Mesodermal cell (in vitro differentiated cells): ENCODE results near the gene PEX7.
"Not testable (repeated sequence)": the region's sequence is repeated elsewhere in the genome, so short reads cannot be mapped to it uniquely, and the experiment has no call there.

Source experiments
- H3K27ac ChIP-seq: 2 replicates; pipeline ENCODE4 v1.7.0; 2013; ENCODE audit warnings: mild to moderate bottlenecking, low read depth, low read length, moderate library complexity; ENCODE audit not compliant: severe bottlenecking
- H3K36me3 ChIP-seq: 2 replicates; pipeline ENCODE4 v1.7.1; 2013; ENCODE audit warnings: mild to moderate bottlenecking, low read length, moderate library complexity; ENCODE audit not compliant: control insufficient read depth, insufficient read depth
- H3K4me1 ChIP-seq: one replicate; pipeline ENCODE4 v1.7.1; 2013; ENCODE audit warnings: mild to moderate bottlenecking, low read length; ENCODE audit not compliant: insufficient read depth, control insufficient read depth, poor library complexity, severe bottlenecking
- H3K4me3 ChIP-seq: 2 replicates; pipeline ENCODE4 v1.7.0; 2013; ENCODE audit warnings: low read length, control low read depth, mild to moderate bottlenecking; ENCODE audit not compliant: insufficient read depth, poor library complexity, severe bottlenecking; ENCODE audit errors: extremely low read depth
- H3K9me3 ChIP-seq: 2 replicates; pipeline ENCODE4 v1.7.1; 2013; ENCODE audit warnings: mild to moderate bottlenecking, low read length, moderate library complexity; ENCODE audit not compliant: control insufficient read depth
- WGBS, 2 experiments: methylation state at CpG; one replicate each; pipeline ENCODE4 v1.1.5; 2013; ENCODE audit warnings: missing lambda C conversion rate in 2 of 2; ENCODE audit not compliant: insufficient coverage in 2 of 2; 5-methylcytosine and 5-hydroxymethylcytosine counted together

PEX7 gene

GRCh38 chr6:136876469-136876868 is 54.1 kb downstream of the PEX7 start:
- 100% methylated on average over 1 of the region's 4 CpGs; no CpG with 5 or more reads in 1 of the 2 experiments for WGBS, 2 experiments
- H3K36me3 ChIP-seq, H3K4me1 ChIP-seq, H3K4me3 ChIP-seq, H3K27ac ChIP-seq: not testable (repeated sequence)
- peaks cover 21% of the 10 kb centered on the region for H3K9me3 ChIP-seq

- no peak overlapping the region for H3K4me3 ChIP-seq
- H3K36me3 ChIP-seq: no peaks in the 10 kb centered on the region
- peaks cover 8% of the 10 kb centered on the region for H3K4me1 ChIP-seq
- WGBS, 2 experiments: 100% methylated on average over 1 of the region's 4 CpGs; no CpG with 5 or more reads in 1 of the 2 experiments
- no peaks in the 10 kb centered on the region for H3K9me3 ChIP-seq
- no peak overlapping the region for H3K27ac ChIP-seq
Measured at GRCh38 chr6:136880748-136881460, 58.5 kb downstream of the PEX7 start.

- H3K36me3 ChIP-seq: no peaks in the 10 kb centered on the region
- H3K4me3 ChIP-seq: no peak overlapping the region
- 86 to 90% methylated on average over 1 to 2 of the region's 3 CpGs for WGBS, 2 experiments
Measured at GRCh38 chr6:136886091-136886490, 63.7 kb downstream of the PEX7 start.

GRCh38 chr6:136887953-136888352 is 65.6 kb downstream of the PEX7 start:
- WGBS, 2 experiments: no CpG with 5 or more reads among the region's 1 CpG
- no peak overlapping the region for H3K4me3 ChIP-seq
- peaks cover 10% of the 10 kb centered on the region for H3K4me1 ChIP-seq
- peak overlapping the region; percentile 34 for H3K27ac ChIP-seq
- H3K36me3 ChIP-seq: no peaks in the 10 kb centered on the region
- no peaks in the 10 kb centered on the region for H3K9me3 ChIP-seq

More at GRCh38 chr6:136886091-136886490, 63.7 kb downstream of the PEX7 start:
- H3K4me1 ChIP-seq: peaks cover 10% of the 10 kb centered on the region
- H3K9me3 ChIP-seq: no peaks in the 10 kb centered on the region
- H3K27ac ChIP-seq: no peak overlapping the region

GRCh38 chr6:136889271-136890193 is 67.1 kb downstream of the PEX7 start:
- H3K9me3 ChIP-seq: no peaks in the 10 kb centered on the region
- H3K4me3 ChIP-seq: no peak overlapping the region
- peaks cover 10% of the 10 kb centered on the region for H3K4me1 ChIP-seq
- H3K36me3 ChIP-seq: no peaks in the 10 kb centered on the region
- 83% methylated on average over 1 of the region's 6 CpGs; no CpG with 5 or more reads in 1 of the 2 experiments for WGBS, 2 experiments
- peak overlapping the region; percentile 48 for H3K27ac ChIP-seq

- Histone ChIP-seq H3K4me1 (peaks cover 10% of the 10 kb centered on the region), H3K36me3 (no peaks in the 10 kb centered on the region), H3K27ac (peak overlapping the region; percentile 48), H3K9me3 (no peaks in the 10 kb centered on the region), H3K4me3 (no peak overlapping the region)
- WGBS, 2 experiments: 93 to 94% methylated on average over 2 of the region's 4 CpGs
Measured at GRCh38 chr6:136890194-136890839, 67.9 kb downstream of the PEX7 start.

GRCh38 chr6:136890986-136891385 is 68.6 kb downstream of the PEX7 start:
- 100% methylated on average over 1 of the region's 3 CpGs; no CpG with 5 or more reads in 1 of the 2 experiments for WGBS, 2 experiments

GRCh38 chr6:136893187-136893586 is 70.8 kb downstream of the PEX7 start:
- Histone ChIP-seq H3K4me3 (no peak overlapping the region), H3K27ac (no peak overlapping the region), H3K9me3 (no peaks in the 10 kb centered on the region), H3K4me1 (peaks cover 7% of the 10 kb centered on the region), H3K36me3 (no peaks in the 10 kb centered on the region)
- WGBS, 2 experiments: 76 to 80% methylated on average over 3 to 5 of the region's 5 CpGs

More at GRCh38 chr6:136890986-136891385, 68.6 kb downstream of the PEX7 start:
- peaks cover 10% of the 10 kb centered on the region for H3K4me1 ChIP-seq
- no peak overlapping the region for H3K27ac ChIP-seq
- no peaks in the 10 kb centered on the region for H3K9me3 ChIP-seq
- H3K4me3 ChIP-seq: no peak overlapping the region
- no peaks in the 10 kb centered on the region for H3K36me3 ChIP-seq

GRCh38 chr6:136895901-136896300 is 73.5 kb downstream of the PEX7 start:
- no peaks in the 10 kb centered on the region for H3K9me3 ChIP-seq
- no peak overlapping the region for H3K4me3 ChIP-seq
- H3K27ac ChIP-seq: no peak overlapping the region
- 100% methylated on average over 1 of the region's 3 CpGs; no CpG with 5 or more reads in 1 of the 2 experiments for WGBS, 2 experiments
- H3K4me1 ChIP-seq: no peaks in the 10 kb centered on the region
- peaks cover 8% of the 10 kb centered on the region for H3K36me3 ChIP-seq

- Histone ChIP-seq H3K4me1 (no peaks in the 10 kb centered on the region), H3K9me3 (no peaks in the 10 kb centered on the region), H3K36me3 (peaks cover 9% of the 10 kb centered on the region), H3K4me3 (no peak overlapping the region), H3K27ac (no peak overlapping the region)
- WGBS, 2 experiments: no CpG with 5 or more reads among the region's 1 CpG
Measured at GRCh38 chr6:136897071-136897470, 74.7 kb downstream of the PEX7 start.
